ENCODE results near the gene UMODL1.

UMODL1 gene

GRCh38 chr21:42169758-42170157, 98.6 kb downstream of the UMODL1 start:
- H3K9me3 Mint-ChIP-seq = peaks cover 4% of the 10 kb centered on the region
- no peak overlapping the region for H3K27ac Mint-ChIP-seq

GRCh38 chr21:42171091-42172053, 100.3 kb downstream of the UMODL1 start:
- H3K27ac Mint-ChIP-seq = no peak overlapping the region
- H3K4me1 Mint-ChIP-seq = no peaks in the 10 kb centered on the region
- TF ChIP-seq CTCF (IDR thresholded peaks at IDR 0.05) = no peak
- DNase-seq = no peak
- no peaks in the 10 kb centered on the region for H3K36me3 Mint-ChIP-seq (ENCODE audit: low read depth)
- peaks cover 8% of the 10 kb centered on the region for H3K27me3 Mint-ChIP-seq (ENCODE audit: low read depth, poor library complexity)
- H3K4me3 Mint-ChIP-seq = no peak overlapping the region
- H3K9me3 Mint-ChIP-seq = peaks cover 4% of the 10 kb centered on the region

More at GRCh38 chr21:42169758-42170157, 98.6 kb downstream of the UMODL1 start:
- no peak overlapping the region for H3K4me3 Mint-ChIP-seq
- no peaks in the 10 kb centered on the region for H3K36me3 Mint-ChIP-seq (ENCODE audit: low read depth)
- DNase-seq = no peak
- TF ChIP-seq CTCF (IDR thresholded peaks at IDR 0.05) = no peak
- peaks cover 2% of the 10 kb centered on the region for H3K27me3 Mint-ChIP-seq (ENCODE audit: low read depth, poor library complexity)
- peaks cover 6% of the 10 kb centered on the region for H3K4me1 Mint-ChIP-seq

- Mint-ChIP-seq H3K9me3 (peaks cover 4% of the 10 kb centered on the region), H3K4me1 (no peaks in the 10 kb centered on the region), H3K36me3 (ENCODE audit: low read depth) (no peaks in the 10 kb centered on the region), H3K4me3 (no peak overlapping the region), H3K27me3 (ENCODE audit: low read depth, poor library complexity) (peaks cover 8% of the 10 kb centered on the region), H3K27ac (no peak overlapping the region)
- DNase-seq = no peak
- TF ChIP-seq CTCF (IDR thresholded peaks at IDR 0.05) = no peak
These were observed 101.7 kb downstream of the UMODL1 start for GRCh38 chr21:42172596-42173483.

- no peaks in the 10 kb centered on the region for H3K4me1 Mint-ChIP-seq
- peaks cover 3% of the 10 kb centered on the region for H3K9me3 Mint-ChIP-seq
- no peaks in the 10 kb centered on the region for H3K36me3 Mint-ChIP-seq (ENCODE audit: low read depth)
- no peak for DNase-seq
- H3K27me3 Mint-ChIP-seq (ENCODE audit: low read depth, poor library complexity) = peaks cover 8% of the 10 kb centered on the region
- TF ChIP-seq CTCF (IDR thresholded peaks at IDR 0.05) = no peak
- H3K27ac Mint-ChIP-seq = no peak overlapping the region
- no peak overlapping the region for H3K4me3 Mint-ChIP-seq
These were observed 103.1 kb downstream of the UMODL1 start for GRCh38 chr21:42174173-42174572.

- H3K4me1 Mint-ChIP-seq = no peaks in the 10 kb centered on the region
- DNase-seq = no peak
- H3K36me3 Mint-ChIP-seq (ENCODE audit: low read depth) = no peaks in the 10 kb centered on the region
- peaks cover 11% of the 10 kb centered on the region for H3K27me3 Mint-ChIP-seq (ENCODE audit: low read depth, poor library complexity)
- no peak overlapping the region for H3K27ac Mint-ChIP-seq
- H3K9me3 Mint-ChIP-seq = no peaks in the 10 kb centered on the region
- H3K4me3 Mint-ChIP-seq = no peak overlapping the region
- no peak for TF ChIP-seq CTCF (IDR thresholded peaks at IDR 0.05)
These were observed 104.1 kb downstream of the UMODL1 start for GRCh38 chr21:42175110-42175710.
